GM21825 (cell line): ENCODE data around the gene AP1S3.
A peak's percentile ranks its signal among the peaks of the same experiment; 100 is the strongest.
"Not testable (repeated sequence)": the region's sequence is repeated elsewhere in the genome, so short reads cannot be mapped to it uniquely, and the experiment has no call there.

Experiments used
- ATAC-seq: cut with Tn5 transposase; IDR thresholded peaks from one replicate; pipeline ENCODE4 v1.9.1; 2021; ENCODE audit warnings: mild to moderate bottlenecking, moderate library complexity; ENCODE audit not compliant: unreplicated experiment

AP1S3 gene

GRCh38 chr2:223854741-223855140 lies 17.4 kb upstream of the AP1S3 start:
- no peak for ATAC-seq

- no peak for ATAC-seq
These were observed 16.0 kb upstream of the AP1S3 start for GRCh38 chr2:223853425-223853837.

GRCh38 chr2:223852281-223852795 lies 15.0 kb upstream of the AP1S3 start:
- ATAC-seq = no peak

GRCh38 chr2:223847410-223847809 lies 10.0 kb upstream of the AP1S3 start:
- no peak for ATAC-seq

DNA sequence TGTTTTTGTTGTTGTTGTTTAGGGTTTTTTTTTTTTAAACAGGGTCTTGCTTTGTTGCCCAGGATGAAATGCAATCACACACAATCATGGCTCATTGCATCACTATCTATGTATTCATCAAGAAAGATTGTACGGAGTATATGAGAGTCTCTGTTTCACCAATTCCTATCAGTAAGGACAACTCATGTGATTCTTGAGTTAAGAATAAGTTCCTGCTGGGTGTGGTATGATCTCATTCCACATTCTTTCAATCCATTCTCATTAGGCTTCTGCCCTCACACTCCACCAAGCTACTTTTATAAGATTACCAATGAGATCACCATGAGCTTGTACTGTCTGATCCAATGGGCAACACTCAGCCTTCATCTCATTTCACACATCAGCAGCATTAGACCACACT lies 9.1 kb upstream of the AP1S3 start:
- no peak for ATAC-seq

GRCh38 chr2:223841436-223842190 lies 4.2 kb upstream of the AP1S3 start:
- ATAC-seq = no peak

GRCh38 chr2:223835701-223836532 lies 1.5 kb downstream of the AP1S3 start:
- peak; percentile 58 for ATAC-seq

GRCh38 chr2:223834431-223834830 lies 3.0 kb downstream of the AP1S3 start:
- no peak for ATAC-seq

- no peak for ATAC-seq
These were observed 5.0 kb downstream of the AP1S3 start for GRCh38 chr2:223832241-223832903.

DNA sequence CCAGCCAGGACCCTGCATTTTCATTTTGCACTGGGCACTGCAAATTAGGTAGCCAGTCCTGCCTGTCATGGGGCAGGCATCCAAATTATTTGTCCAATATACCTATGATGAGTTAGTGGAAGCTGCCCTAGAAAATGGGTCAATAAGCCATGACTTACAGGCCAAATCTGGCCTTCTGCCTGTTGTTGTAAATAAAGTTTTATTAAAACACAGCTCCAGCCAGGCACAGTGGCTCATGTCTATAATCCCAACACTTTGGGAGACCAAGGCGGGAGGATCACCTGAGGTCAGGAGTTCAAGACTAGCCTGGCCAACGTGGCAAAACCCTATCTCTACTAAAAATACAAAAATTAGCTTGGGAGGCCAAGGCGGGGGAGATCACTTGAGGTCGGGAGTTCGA lies 8.3 kb downstream of the AP1S3 start:
- ATAC-seq = no peak

- ATAC-seq = no peak
These were observed 9.1 kb downstream of the AP1S3 start for GRCh38 chr2:223828314-223828713.

- ATAC-seq = no peak
These were observed 10.4 kb downstream of the AP1S3 start for GRCh38 chr2:223826995-223827394.

- no peak for ATAC-seq
These were observed 13.1 kb downstream of the AP1S3 start for GRCh38 chr2:223824301-223824700.

GRCh38 chr2:223822818-223823217 lies 14.6 kb downstream of the AP1S3 start:
- ATAC-seq = no peak

DNA sequence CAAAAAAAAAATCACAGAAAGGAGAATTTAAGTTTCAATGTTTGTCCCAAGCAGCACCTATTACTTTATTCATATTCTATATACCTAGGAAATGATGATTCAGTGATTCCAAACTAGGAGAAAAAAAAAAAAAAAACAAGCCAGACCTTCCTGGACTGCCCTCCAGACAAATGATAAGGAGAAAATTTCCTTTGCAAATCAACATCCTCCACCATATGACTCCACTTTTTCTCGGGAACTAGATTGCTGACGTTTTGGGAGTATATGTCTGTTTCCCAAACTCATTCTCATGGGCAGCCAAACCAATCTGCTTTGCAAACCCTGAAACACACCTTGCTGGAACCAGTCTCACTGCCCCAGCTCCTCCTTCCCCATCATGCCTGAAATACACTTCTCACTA lies 16.8 kb downstream of the AP1S3 start:
- no peak for ATAC-seq

DNA sequence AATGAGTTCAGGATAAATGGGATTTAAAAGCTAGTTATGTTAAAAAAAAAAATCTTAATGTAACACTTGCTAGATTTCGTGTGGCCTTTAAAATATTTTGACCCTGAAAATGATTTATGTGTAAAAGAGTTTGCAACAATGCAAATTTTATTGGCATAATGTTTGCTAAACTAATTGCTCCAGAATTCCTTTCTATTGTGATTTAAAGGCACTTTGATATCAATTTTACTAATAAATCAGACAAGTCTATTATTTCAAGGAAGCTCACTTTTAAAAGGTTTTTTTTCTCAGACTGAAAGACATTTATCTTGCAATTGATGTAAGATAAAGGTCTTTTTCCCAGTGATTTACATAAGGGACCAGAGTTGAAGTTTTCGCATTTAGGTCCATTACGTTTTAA lies 17.5 kb downstream of the AP1S3 start:
- ATAC-seq = no peak

DNA sequence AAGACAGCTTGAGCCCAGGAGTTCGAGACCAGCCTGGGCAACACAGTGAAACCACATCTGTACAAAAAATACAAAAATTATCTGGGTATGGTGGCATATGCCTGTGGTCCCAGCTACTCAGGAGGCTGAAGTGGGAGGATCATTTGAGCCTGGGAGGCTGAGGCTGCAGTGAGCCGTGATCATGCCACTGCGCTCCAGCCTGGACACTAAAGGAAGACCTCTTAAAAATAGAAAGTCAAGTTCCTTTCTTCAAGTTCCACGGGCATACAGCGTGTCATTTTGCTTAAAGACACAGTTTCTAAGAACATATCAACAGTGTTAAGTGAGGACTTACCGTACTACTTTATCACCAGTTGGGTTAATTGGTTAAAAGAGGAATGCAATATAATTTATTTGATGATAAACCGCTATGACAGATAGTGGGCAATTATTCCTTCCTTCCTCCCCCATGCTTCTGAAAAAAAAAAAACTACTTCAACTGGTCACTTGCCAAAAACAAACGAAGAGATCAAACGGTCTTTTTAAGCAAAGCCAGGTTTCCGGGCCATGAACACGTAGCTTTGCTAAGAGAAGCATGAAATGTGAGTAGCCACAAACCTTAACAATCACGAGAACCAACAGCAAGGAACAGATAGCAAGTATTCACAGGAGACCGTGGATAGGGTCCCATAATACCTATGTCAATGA lies 21.4 kb downstream of the AP1S3 start:
- ATAC-seq = no peak

GRCh38 chr2:223815186-223815883 lies 22.0 kb downstream of the AP1S3 start:
- no peak for ATAC-seq

DNA sequence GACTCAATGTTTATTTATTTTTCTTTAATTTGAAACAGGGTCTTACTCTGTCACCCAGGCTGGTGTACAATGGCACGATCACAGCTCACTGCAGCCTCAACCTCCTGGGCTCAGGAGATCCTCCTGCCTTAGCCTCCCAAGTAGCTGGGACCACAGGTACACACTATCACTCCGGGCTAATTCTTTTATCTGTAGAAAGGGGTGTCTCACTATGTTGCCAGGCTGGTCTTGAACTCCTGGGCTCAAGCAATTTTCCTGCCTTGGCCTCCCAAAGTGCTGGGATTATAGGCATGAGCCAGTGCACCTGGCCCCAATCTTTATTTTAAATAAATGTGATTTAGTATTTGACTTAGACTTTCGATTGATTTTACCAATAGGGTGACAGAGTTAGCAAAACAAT lies 22.6 kb downstream of the AP1S3 start:
- not testable (repeated sequence) for ATAC-seq

- ATAC-seq = no peak
These were observed 24.1 kb downstream of the AP1S3 start for GRCh38 chr2:223813329-223813728.
